ENCODE measurements around the gene ATP6V1F.

ATP6V1F gene

GRCh38 chr7:128859232-128860157 lies 3.2 kb upstream of the ATP6V1F start:
- DNase-seq (ENCODE audit: low read depth, low spot score), result no peak
- no peak for TF ChIP-seq ZNF274 (IDR thresholded peaks at IDR 0.05; ENCODE audit: low read depth, low read length)
- Histone ChIP-seq H3K9ac (ENCODE audit: insufficient read length, low read depth) (peak overlapping the region; percentile 42), H3K27me3 (ENCODE audit: insufficient read depth, insufficient read length) (no peaks in the 10 kb centered on the region), H3K4me3 (ENCODE audit: insufficient read length, low read depth) (no peak overlapping the region), H3K36me3 (ENCODE audit: insufficient read depth, insufficient read length, low read length) (peaks cover 54% of the 10 kb centered on the region), H3K4me1 (ENCODE audit: insufficient read depth, insufficient read length) (peaks cover 12% of the 10 kb centered on the region), H3K9me3 (ENCODE audit: insufficient read depth, low read length) (no peaks in the 10 kb centered on the region)

- TF ChIP-seq SUZ12 (IDR thresholded peaks at IDR 0.05; ENCODE audit: extremely low read depth, insufficient read depth, insufficient read length), result no peak
- no peak for TF ChIP-seq YY1 (IDR thresholded peaks at IDR 0.05; ENCODE audit: insufficient read depth, insufficient read length)
- TF ChIP-seq ZNF274 (IDR thresholded peaks at IDR 0.05; ENCODE audit: low read depth, low read length), result no peak
- H3K36me3 ChIP-seq (ENCODE audit: insufficient read depth, insufficient read length, low read length), result peaks cover 52% of the 10 kb centered on the region
- no peaks in the 10 kb centered on the region for H3K9me3 ChIP-seq (ENCODE audit: insufficient read depth, low read length)
- H3K27me3 ChIP-seq (ENCODE audit: insufficient read depth, insufficient read length), result no peaks in the 10 kb centered on the region
- no peak for DNase-seq (ENCODE audit: low read depth, low spot score)
- H3K4me3 ChIP-seq (ENCODE audit: insufficient read length, low read depth), result no peak overlapping the region
- no peak overlapping the region for H3K9ac ChIP-seq (ENCODE audit: insufficient read length, low read depth)
- peaks cover 12% of the 10 kb centered on the region for H3K4me1 ChIP-seq (ENCODE audit: insufficient read depth, insufficient read length)
Observed at GRCh38 chr7:128860158-128861073, 2.2 kb upstream of the ATP6V1F start.

- DNase-seq (ENCODE audit: low read depth, low spot score), result no peak
- peak overlapping the region; percentile 78 for H3K4me3 ChIP-seq (ENCODE audit: insufficient read length, low read depth)
- H3K36me3 ChIP-seq (ENCODE audit: insufficient read depth, insufficient read length, low read length), result peaks cover 44% of the 10 kb centered on the region
- H3K9me3 ChIP-seq (ENCODE audit: insufficient read depth, low read length), result no peaks in the 10 kb centered on the region
- no peaks in the 10 kb centered on the region for H3K27me3 ChIP-seq (ENCODE audit: insufficient read depth, insufficient read length)
- H3K9ac ChIP-seq (ENCODE audit: insufficient read length, low read depth), result peak overlapping the region; percentile 12
- no peak for TF ChIP-seq YY1 (IDR thresholded peaks at IDR 0.05; ENCODE audit: insufficient read depth, insufficient read length)
- TF ChIP-seq SUZ12 (IDR thresholded peaks at IDR 0.05; ENCODE audit: extremely low read depth, insufficient read depth, insufficient read length), result no peak
- TF ChIP-seq ZNF274 (IDR thresholded peaks at IDR 0.05; ENCODE audit: low read depth, low read length), result no peak
- H3K4me1 ChIP-seq (ENCODE audit: insufficient read depth, insufficient read length), result peaks cover 12% of the 10 kb centered on the region
Observed at GRCh38 chr7:128861957-128862570, 592 bp upstream of the ATP6V1F start.

GRCh38 chr7:128863433-128863989 lies 855 bp downstream of the ATP6V1F start:
- H3K9ac ChIP-seq (ENCODE audit: insufficient read length, low read depth), result peak overlapping the region; percentile 93
- H3K4me3 ChIP-seq (ENCODE audit: insufficient read length, low read depth), result peak overlapping the region; percentile 78
- peaks cover 8% of the 10 kb centered on the region for H3K27me3 ChIP-seq (ENCODE audit: insufficient read depth, insufficient read length)
- TF ChIP-seq YY1 (IDR thresholded peaks at IDR 0.05; ENCODE audit: insufficient read depth, insufficient read length) (no peak), SUZ12 (IDR thresholded peaks at IDR 0.05; ENCODE audit: extremely low read depth, insufficient read depth, insufficient read length) (no peak), ZNF274 (IDR thresholded peaks at IDR 0.05; ENCODE audit: low read depth, low read length) (no peak)
- peaks cover 34% of the 10 kb centered on the region for H3K36me3 ChIP-seq (ENCODE audit: insufficient read depth, insufficient read length, low read length)
- H3K4me1 ChIP-seq (ENCODE audit: insufficient read depth, insufficient read length), result peaks cover 19% of the 10 kb centered on the region
- H3K9me3 ChIP-seq (ENCODE audit: insufficient read depth, low read length), result no peaks in the 10 kb centered on the region
- peak; percentile 60 for DNase-seq (ENCODE audit: low read depth, low spot score)

- no peak for TF ChIP-seq SUZ12 (IDR thresholded peaks at IDR 0.05; ENCODE audit: extremely low read depth, insufficient read depth, insufficient read length)
- TF ChIP-seq YY1 (IDR thresholded peaks at IDR 0.05; ENCODE audit: insufficient read depth, insufficient read length), result no peak
- TF ChIP-seq ZNF274 (IDR thresholded peaks at IDR 0.05; ENCODE audit: low read depth, low read length), result no peak
- no peaks in the 10 kb centered on the region for H3K9me3 ChIP-seq (ENCODE audit: insufficient read depth, low read length)
- H3K27me3 ChIP-seq (ENCODE audit: insufficient read depth, insufficient read length), result peaks cover 19% of the 10 kb centered on the region
- no peak overlapping the region for H3K4me3 ChIP-seq (ENCODE audit: insufficient read length, low read depth)
- peaks cover 16% of the 10 kb centered on the region for H3K4me1 ChIP-seq (ENCODE audit: insufficient read depth, insufficient read length)
- no peak for DNase-seq (ENCODE audit: low read depth, low spot score)
- peaks cover 21% of the 10 kb centered on the region for H3K36me3 ChIP-seq (ENCODE audit: insufficient read depth, insufficient read length, low read length)
- no peak overlapping the region for H3K9ac ChIP-seq (ENCODE audit: insufficient read length, low read depth)
Observed at GRCh38 chr7:128865303-128865702, 2.6 kb downstream of the ATP6V1F start.

- Histone ChIP-seq H3K4me1 (ENCODE audit: insufficient read depth, insufficient read length) (peaks cover 15% of the 10 kb centered on the region), H3K27me3 (ENCODE audit: insufficient read depth, insufficient read length) (peaks cover 28% of the 10 kb centered on the region), H3K36me3 (ENCODE audit: insufficient read depth, insufficient read length, low read length) (peaks cover 17% of the 10 kb centered on the region), H3K9ac (ENCODE audit: insufficient read length, low read depth) (no peak overlapping the region), H3K4me3 (ENCODE audit: insufficient read length, low read depth) (no peak overlapping the region), H3K9me3 (ENCODE audit: insufficient read depth, low read length) (no peaks in the 10 kb centered on the region)
- no peak for TF ChIP-seq ZNF274 (IDR thresholded peaks at IDR 0.05; ENCODE audit: low read depth, low read length)
- TF ChIP-seq SUZ12 (IDR thresholded peaks at IDR 0.05; ENCODE audit: extremely low read depth, insufficient read depth, insufficient read length), result no peak
- TF ChIP-seq YY1 (IDR thresholded peaks at IDR 0.05; ENCODE audit: insufficient read depth, insufficient read length), result no peak
- no peak for DNase-seq (ENCODE audit: low read depth, low spot score)
Observed at GRCh38 chr7:128865996-128866877, 3.6 kb downstream of the ATP6V1F start.
